Left ventricle myocardium inferior (tissue), 1 donor: ENCODE data around the gene COBL. TPM values are rescaled to one million over a fixed set of nuclear protein-coding genes. Genes with fewer than 3 reads are reported as not detected.

Experiments used
- DNase-seq: peaks from one replicate; pipeline ENCODE4 v3.0.0-alpha.2; 2020
- H3K27ac ChIP-seq: fragments of 200-600 bp; replicated peaks from 2 replicates; pipeline ENCODE4 v1.8.0; 2021
- H3K27me3 ChIP-seq: fragments of 200-600 bp; 2 replicates; pipeline ENCODE4 v1.8.0; 2021; ENCODE audit warnings: low read depth
- H3K36me3 ChIP-seq: fragments of 200-600 bp; 2 replicates; pipeline ENCODE4 v1.8.0; 2021
- H3K4me1 ChIP-seq: fragments of 200-600 bp; 2 replicates; pipeline ENCODE4 v1.8.0; 2021
- H3K4me3 ChIP-seq: fragments of 200-600 bp; 2 replicates; pipeline ENCODE4 v1.8.0; 2021; ENCODE audit warnings: mild to moderate bottlenecking, moderate library complexity
- H3K9me3 ChIP-seq: fragments of 200-600 bp; replicated peaks from 2 replicates; pipeline ENCODE4 v1.8.0; 2021
- CTCF ChIP-seq: fragments of 200-600 bp; IDR thresholded peaks from 2 replicates; pipeline ENCODE4 v1.8.0; 2021; ENCODE audit warnings: antibody characterized with exemption, mild to moderate bottlenecking, borderline replicate concordance
- intact Hi-C: fragments of 100-400 bp; cut with micrococcal nuclease; formaldehyde crosslinking; loops from one replicate; pipeline ENCODE4 v1.11.0; 2022
- total RNA-seq: library from RNA; stranded (reverse); fragmentation: NEBNext Ultra II Directional; extraction: Animal tissue kit (Norgen Biotek cat#: 25700); gene quantifications from one replicate; pipeline ENCODE4 v1.2.1, GENCODE V29; 2021
- donor health status: DM: no; HTN: yes; CAD: no; lungs with severe emphysema.

The COBL gene
- total RNA-seq, 1 donor from 2014 or later = 77.1 TPM

GRCh38 chr7:51060536-51060935, 256.1 kb downstream of the COBL start:
- DNase-seq = no peak
- no peaks in the 10 kb centered on the region for H3K27me3 ChIP-seq
- peak; percentile 23 for TF ChIP-seq CTCF
- H3K9me3 ChIP-seq = no peaks in the 10 kb centered on the region
- intact Hi-C loops = no loop called here
- no peak overlapping the region for H3K4me3 ChIP-seq
- H3K27ac ChIP-seq = no peak overlapping the region
- no peaks in the 10 kb centered on the region for H3K36me3 ChIP-seq
- peaks cover 7% of the 10 kb centered on the region for H3K4me1 ChIP-seq

GRCh38 chr7:51059504-51060142, 257.0 kb downstream of the COBL start:
- peaks cover 14% of the 10 kb centered on the region for H3K4me1 ChIP-seq
- H3K27ac ChIP-seq = no peak overlapping the region
- intact Hi-C loops = no loop called here
- H3K9me3 ChIP-seq = no peaks in the 10 kb centered on the region
- DNase-seq = no peak
- H3K36me3 ChIP-seq = no peaks in the 10 kb centered on the region
- no peak overlapping the region for H3K4me3 ChIP-seq
- no peaks in the 10 kb centered on the region for H3K27me3 ChIP-seq
- TF ChIP-seq CTCF = no peak

GRCh38 chr7:51058764-51059163, 257.8 kb downstream of the COBL start:
- H3K4me1 ChIP-seq = peaks cover 14% of the 10 kb centered on the region
- intact Hi-C loops = no loop called here
- H3K9me3 ChIP-seq = no peaks in the 10 kb centered on the region
- no peak overlapping the region for H3K4me3 ChIP-seq
- DNase-seq = no peak
- H3K27ac ChIP-seq = no peak overlapping the region
- no peak for TF ChIP-seq CTCF
- H3K36me3 ChIP-seq = no peaks in the 10 kb centered on the region
- H3K27me3 ChIP-seq = no peaks in the 10 kb centered on the region

- Histone ChIP-seq H3K9me3 (no peaks in the 10 kb centered on the region), H3K4me1 (peaks cover 10% of the 10 kb centered on the region), H3K4me3 (no peak overlapping the region), H3K36me3 (no peaks in the 10 kb centered on the region), H3K27me3 (no peaks in the 10 kb centered on the region), H3K27ac (peak overlapping the region; percentile 34)
- no peak for DNase-seq
- intact Hi-C loops = no loop called here
- TF ChIP-seq CTCF = no peak
Observed at GRCh38 chr7:51055039-51055840, 261.4 kb downstream of the COBL start.

- Histone ChIP-seq H3K27ac (no peak overlapping the region), H3K27me3 (no peaks in the 10 kb centered on the region), H3K4me1 (peaks cover 17% of the 10 kb centered on the region), H3K9me3 (no peaks in the 10 kb centered on the region), H3K36me3 (no peaks in the 10 kb centered on the region), H3K4me3 (no peak overlapping the region)
- TF ChIP-seq CTCF = no peak
- intact Hi-C loops = no loop called here
- no peak for DNase-seq
Observed at GRCh38 chr7:51054231-51054630, 262.4 kb downstream of the COBL start.
